GM23248 (cell line): Measurements from ENCODE around the gene MPRIP. TPM values are rescaled to one million over a fixed set of nuclear protein-coding genes. Genes with fewer than 3 reads are reported as not detected.

Experiments used
- DNase-seq: peaks from one replicate; pipeline ENCODE4 v3.0.0-alpha.2; 2015
- H2AFZ ChIP-seq: fragments of 200-600 bp; sonication (generic); 2 replicates; pipeline ENCODE4 v1.6.1; 2016; ENCODE audit warnings: antibody characterized with exemption
- H3F3A ChIP-seq: fragments of 200-600 bp; sonication (generic); 2 replicates; pipeline ENCODE4 v1.6.1; 2016; ENCODE audit warnings: mild to moderate bottlenecking, antibody characterized with exemption, mixed run types; ENCODE audit not compliant: insufficient read depth
- H3K27ac ChIP-seq: fragments of 200-600 bp; sonication (generic); 2 replicates; pipeline ENCODE4 v1.5.1; 2016; ENCODE audit warnings: mild to moderate bottlenecking
- H3K27me3 ChIP-seq: fragments of 200-600 bp; sonication (generic); replicated peaks from 2 replicates; pipeline ENCODE4 v1.6.1; 2016; ENCODE audit warnings: mild to moderate bottlenecking; ENCODE audit not compliant: insufficient read depth
- H3K36me3 ChIP-seq: fragments of 200-600 bp; sonication (generic); 2 replicates; pipeline ENCODE4 v1.6.1; 2016; ENCODE audit warnings: low read depth, mild to moderate bottlenecking
- H3K4me1 ChIP-seq: fragments of 200-600 bp; sonication (generic); 2 replicates; pipeline ENCODE4 v1.6.1; 2016; ENCODE audit warnings: mild to moderate bottlenecking; ENCODE audit not compliant: insufficient read depth
- H3K4me2 ChIP-seq: fragments of 200-600 bp; sonication (generic); one replicate; pipeline ENCODE4 v1.6.1; 2016; ENCODE audit warnings: mild to moderate bottlenecking; ENCODE audit not compliant: unreplicated experiment
- H3K4me3 ChIP-seq: fragments of 200-600 bp; sonication (generic); 2 replicates; pipeline ENCODE4 v1.5.1; 2016; ENCODE audit warnings: mild to moderate bottlenecking
- H3K79me2 ChIP-seq: fragments of 200-600 bp; sonication (generic); 2 replicates; pipeline ENCODE4 v1.6.1; 2016; ENCODE audit warnings: mild to moderate bottlenecking; ENCODE audit not compliant: insufficient read depth
- H3K9ac ChIP-seq: fragments of 200-600 bp; sonication (generic); 2 replicates; pipeline ENCODE4 v1.6.1; 2016; ENCODE audit warnings: mild to moderate bottlenecking
- H3K9me2 ChIP-seq: fragments of 200-600 bp; sonication (generic); 2 replicates; pipeline ENCODE4 v1.6.1; 2016; ENCODE audit warnings: mixed run types, mild to moderate bottlenecking, moderate library complexity; ENCODE audit not compliant: insufficient read depth
- H3K9me3 ChIP-seq: fragments of 200-600 bp; sonication (generic); one replicate; pipeline ENCODE4 v1.6.1; 2017; ENCODE audit warnings: low read depth
- H4K20me1 ChIP-seq: fragments of 200-600 bp; sonication (generic); 2 replicates; pipeline ENCODE4 v1.6.0; 2016; ENCODE audit not compliant: insufficient read depth
- EZH2 ChIP-seq: fragments of 200-600 bp; sonication (generic); IDR thresholded peaks from 2 replicates; pipeline ENCODE4 v1.6.1; 2018; ENCODE audit warnings: antibody characterized with exemption, mild to moderate bottlenecking; ENCODE audit not compliant: insufficient read depth, poor library complexity, severe bottlenecking
- EZH2phosphoT487 ChIP-seq: fragments of 200-600 bp; sonication (generic); IDR thresholded peaks from 2 replicates; pipeline ENCODE4 v1.6.1; 2018; ENCODE audit warnings: antibody characterized with exemption, moderate library complexity, mild to moderate bottlenecking, low read depth; ENCODE audit not compliant: insufficient read depth
- WGBS, 2 experiments: methylation state at CpG; one replicate each; pipeline ENCODE4 v1.1.6; 2015 to 2017; ENCODE audit warnings: low lambda C conversion rate in 2 of 2, low coverage in 1 of 2; ENCODE audit errors: missing lambda C conversion rate in 2 of 2; 5-methylcytosine and 5-hydroxymethylcytosine counted together
- in situ Hi-C: fragments of 300-500 bp; cut with MboI; formaldehyde crosslinking; loops from 2 replicates; pipeline ENCODE4 v1.15.0; 2020
- polyA plus RNA-seq: library from polyadenylated mRNA; unstranded; fragments of >200 nt; fragmentation: Nextera tagmentation; extraction: Ambion mirVana; gene quantifications from 2 replicates; pipeline ENCODE4 v1.2.1, GENCODE V29; 2016
- total RNA-seq: library from RNA; depleted of rRNA; stranded (reverse); fragments of >200 nt; shearing (Covaris generic); gene quantifications from 2 replicates; pipeline ENCODE4 v1.2.3, GENCODE V29; 2014

The MPRIP gene
- total and polyA plus RNA-seq, 2 experiments from 2014 or later, result 73.5 to 292 TPM

DNA sequence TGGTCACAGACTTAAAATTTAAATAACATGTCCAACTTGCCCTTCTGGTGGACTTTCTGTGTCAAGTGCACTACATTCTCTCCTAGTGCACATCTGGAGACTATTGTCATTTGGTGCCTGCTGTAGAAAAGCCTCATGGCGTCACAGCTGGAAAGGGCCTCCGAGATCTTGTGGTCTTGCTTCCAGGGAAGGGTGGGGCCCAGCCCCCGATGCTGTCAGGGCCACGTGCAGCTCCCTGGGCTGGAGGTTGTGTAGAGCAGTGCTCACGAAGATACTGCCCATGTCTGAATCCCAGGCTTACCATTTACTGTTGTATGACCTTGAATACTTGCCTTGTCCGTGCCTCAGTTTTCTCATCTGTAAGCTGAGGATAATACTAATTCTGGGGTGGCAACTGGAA lies 6.8 kb upstream of the MPRIP start:
- H4K20me1 ChIP-seq, result no peaks in the 10 kb centered on the region
- H3K9me2 ChIP-seq, result no peaks in the 10 kb centered on the region
- no peak overlapping the region for H3K4me2 ChIP-seq
- no peak overlapping the region for H3K27ac ChIP-seq
- in situ Hi-C loops, result no loop called here
- no peak for TF ChIP-seq EZH2
- no peak for TF ChIP-seq EZH2phosphoT487
- no peaks in the 10 kb centered on the region for H3K36me3 ChIP-seq
- no peak overlapping the region for H2AFZ ChIP-seq
- H3F3A ChIP-seq, result peaks cover 15% of the 10 kb centered on the region; the same call in 1 of the 2 replicates
- H3K9ac ChIP-seq, result no peak overlapping the region
- H3K4me1 ChIP-seq, result peaks cover 33% of the 10 kb centered on the region
- H3K27me3 ChIP-seq, result no peaks in the 10 kb centered on the region
- no peaks in the 10 kb centered on the region for H3K9me3 ChIP-seq
- 40 to 41% methylated on average over 6 of the region's 6 CpGs for WGBS, 2 experiments
- H3K79me2 ChIP-seq, result no peaks in the 10 kb centered on the region
- no peak for DNase-seq
- H3K4me3 ChIP-seq, result no peak overlapping the region

DNA sequence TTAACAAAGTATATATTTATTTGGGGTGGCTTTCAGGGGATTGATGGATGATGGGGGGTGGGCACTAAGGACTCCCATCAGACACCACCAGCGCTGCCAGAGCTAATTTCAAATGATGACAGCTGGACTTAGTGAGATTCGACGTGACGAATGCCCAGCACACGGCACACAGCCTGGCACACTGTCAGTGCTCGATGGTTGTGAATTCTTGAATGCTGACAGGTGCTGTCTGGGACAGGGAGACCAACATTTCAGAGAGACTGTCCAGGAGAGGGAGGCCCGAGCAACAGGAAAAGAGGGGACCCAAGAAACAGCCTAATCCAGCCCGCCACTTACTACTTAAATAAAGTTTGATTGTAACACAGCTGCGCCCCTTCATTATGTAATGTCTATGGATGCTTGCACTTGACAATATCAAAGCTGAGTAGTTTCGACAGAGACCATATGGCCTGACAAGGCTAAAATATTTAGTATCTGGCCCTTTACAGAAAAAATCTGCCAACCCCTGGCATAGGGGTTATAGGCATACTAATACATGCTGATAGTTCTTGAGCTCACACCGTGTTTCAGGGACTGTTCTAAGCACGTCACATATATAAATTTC lies 6.2 kb upstream of the MPRIP start:
- no peak for DNase-seq
- no peak overlapping the region for H3K9ac ChIP-seq
- no peak overlapping the region for H3K27ac ChIP-seq
- no peak overlapping the region for H3K4me3 ChIP-seq
- 88 to 89% methylated on average over 12 of the region's 12 CpGs for WGBS, 2 experiments
- H3K4me1 ChIP-seq, result peaks cover 36% of the 10 kb centered on the region
- H3K9me3 ChIP-seq, result no peaks in the 10 kb centered on the region
- TF ChIP-seq EZH2, result no peak
- TF ChIP-seq EZH2phosphoT487, result no peak
- no peaks in the 10 kb centered on the region for H3K36me3 ChIP-seq
- no peaks in the 10 kb centered on the region for H3K9me2 ChIP-seq
- H3K4me2 ChIP-seq, result no peak overlapping the region
- H4K20me1 ChIP-seq, result no peaks in the 10 kb centered on the region
- in situ Hi-C loops, result no loop called here
- H3K27me3 ChIP-seq, result no peaks in the 10 kb centered on the region
- H2AFZ ChIP-seq, result no peak overlapping the region
- no peaks in the 10 kb centered on the region for H3K79me2 ChIP-seq
- peaks cover 17% of the 10 kb centered on the region; the same call in 1 of the 2 replicates for H3F3A ChIP-seq

DNA sequence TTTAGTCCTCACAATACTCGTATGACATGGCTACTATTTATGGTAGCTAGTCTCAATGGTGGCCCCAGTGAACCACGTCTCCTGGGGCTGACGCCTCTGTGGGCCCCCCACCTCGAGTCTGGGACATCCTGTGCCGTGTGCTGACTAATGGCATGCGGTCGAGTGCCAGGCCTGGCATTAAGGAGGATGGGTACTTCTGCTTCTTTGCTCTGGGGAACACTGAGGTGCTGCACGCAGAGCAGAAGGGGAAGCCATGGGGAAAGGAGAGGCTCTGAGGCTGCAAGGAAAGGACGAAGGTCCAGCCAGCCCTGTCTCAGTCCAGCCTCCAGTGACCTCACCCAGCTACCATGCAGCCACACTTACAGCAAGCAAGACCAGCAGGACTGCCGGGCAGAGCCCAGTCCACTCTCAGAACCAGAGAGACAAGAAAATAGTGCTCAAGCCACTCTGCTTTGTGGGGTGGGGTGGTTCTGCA lies 5.7 kb upstream of the MPRIP start:
- H3K36me3 ChIP-seq, result no peaks in the 10 kb centered on the region
- no peaks in the 10 kb centered on the region for H3K79me2 ChIP-seq
- no peaks in the 10 kb centered on the region for H3K9me2 ChIP-seq
- in situ Hi-C loops, result no loop called here
- H3K4me1 ChIP-seq, result peaks cover 37% of the 10 kb centered on the region
- no peak overlapping the region for H3K4me2 ChIP-seq
- H3K27ac ChIP-seq, result no peak overlapping the region
- peak overlapping the region; percentile 30 for H2AFZ ChIP-seq
- TF ChIP-seq EZH2phosphoT487 (no peak), EZH2 (no peak)
- peak; percentile 43 for DNase-seq
- H3K9me3 ChIP-seq, result no peaks in the 10 kb centered on the region
- H3K27me3 ChIP-seq, result no peaks in the 10 kb centered on the region
- peaks cover 21% of the 10 kb centered on the region for H3F3A ChIP-seq
- WGBS, 2 experiments, result 46 to 52% methylated on average over 10 of the region's 10 CpGs
- no peak overlapping the region for H3K4me3 ChIP-seq
- no peaks in the 10 kb centered on the region for H4K20me1 ChIP-seq
- H3K9ac ChIP-seq, result no peak overlapping the region

DNA sequence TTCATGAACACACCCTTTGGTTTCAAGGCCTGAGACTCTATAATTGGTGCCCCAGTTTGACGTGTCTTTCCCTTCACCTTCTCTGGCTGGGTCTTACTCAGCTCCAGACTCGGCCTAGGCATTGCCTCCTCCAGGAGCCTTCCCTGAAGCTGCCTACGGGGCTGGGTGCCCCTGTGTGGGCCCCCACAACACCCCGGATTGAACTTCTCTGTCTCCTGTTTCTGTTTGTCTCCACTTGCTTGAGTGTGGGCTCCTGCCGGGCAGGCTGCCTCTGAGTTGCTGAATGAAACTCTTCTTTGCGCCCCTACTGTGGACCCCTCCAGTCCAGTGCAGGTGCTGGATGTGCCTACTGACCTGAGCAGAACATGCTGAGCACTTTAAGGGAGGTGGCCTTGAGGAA lies 2.3 kb upstream of the MPRIP start:
- TF ChIP-seq EZH2phosphoT487, result no peak
- no peak for TF ChIP-seq EZH2
- 88 to 91% methylated on average over 6 of the region's 6 CpGs for WGBS, 2 experiments

DNA sequence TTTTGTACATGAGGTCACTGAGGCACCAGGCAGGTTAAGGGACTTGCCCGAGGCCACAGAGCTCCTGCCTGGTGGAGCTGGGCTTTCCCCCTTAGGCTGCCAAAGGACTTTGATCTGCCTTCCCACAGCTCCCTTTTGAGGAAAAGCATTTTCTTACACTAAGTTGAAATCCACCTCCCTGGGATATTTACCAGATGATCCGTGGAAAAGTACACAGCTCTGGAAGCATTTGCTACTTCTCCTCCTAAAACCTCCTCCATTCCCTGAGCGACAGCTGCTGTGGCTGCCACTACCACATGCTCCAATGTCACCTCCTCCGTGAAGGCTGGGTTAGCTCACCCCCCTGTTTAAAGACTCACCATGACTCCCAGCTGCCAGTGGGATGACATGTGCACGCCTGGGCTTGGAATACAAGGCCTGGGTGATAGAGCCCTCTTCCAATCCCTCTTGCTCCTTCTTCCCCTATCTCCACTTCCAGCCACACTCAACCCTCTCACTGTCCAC lies 1.2 kb upstream of the MPRIP start:
- Histone ChIP-seq H3K36me3 (no peaks in the 10 kb centered on the region), H3K4me2 (peak overlapping the region; percentile 86), H3K79me2 (peaks cover 34% of the 10 kb centered on the region), H3K9ac (peak overlapping the region; percentile 68; the same call in 1 of the 2 replicates), H3K27ac (peak overlapping the region; percentile 61), H3K4me1 (peaks cover 31% of the 10 kb centered on the region), H3F3A (peaks cover 45% of the 10 kb centered on the region), H3K4me3 (peak overlapping the region; percentile 78), H3K9me2 (no peaks in the 10 kb centered on the region), H3K27me3 (no peaks in the 10 kb centered on the region), H4K20me1 (peaks cover 9% of the 10 kb centered on the region; the same call in 1 of the 2 replicates), H3K9me3 (no peaks in the 10 kb centered on the region), H2AFZ (peak overlapping the region; percentile 91)
- WGBS, 2 experiments, result 36 to 37% methylated on average over 5 of the region's 5 CpGs
- peak; percentile 88 for DNase-seq
- no peak for TF ChIP-seq EZH2
- no peak for TF ChIP-seq EZH2phosphoT487
- in situ Hi-C loops, result no loop called here

More for the DNA sequence above, 2.3 kb upstream of the MPRIP start:
- Histone ChIP-seq H3K27me3 (no peaks in the 10 kb centered on the region), H3K4me3 (no peak overlapping the region), H3K9me3 (no peaks in the 10 kb centered on the region), H2AFZ (no peak overlapping the region), H4K20me1 (0 out of 2 replicates have a peak, but pooled peaks cover 6% of the 10 kb centered on the region), H3K9me2 (no peaks in the 10 kb centered on the region), H3K4me1 (peaks cover 28% of the 10 kb centered on the region), H3K4me2 (no peak overlapping the region), H3K36me3 (no peaks in the 10 kb centered on the region), H3K9ac (no peak overlapping the region), H3F3A (peaks cover 34% of the 10 kb centered on the region), H3K27ac (no peak overlapping the region), H3K79me2 (peaks cover 23% of the 10 kb centered on the region)
- in situ Hi-C loops, result no loop called here
- no peak for DNase-seq
